Adrenal gland (tissue), 12 donors: ENCODE data around the gene SLC9B2. TPM values are rescaled to one million over a fixed set of nuclear protein-coding genes. Genes with fewer than 3 reads are reported as not detected.

ENCODE experiments used
- DNase-seq, 7 donors: peaks; one replicate each; pipeline ENCODE4 v3.0.0-alpha.2; 2019 to 2020
- H3K27ac ChIP-seq, 5 donors: fragments of 200-600 bp; sonication (generic) in 4 of 5; 1 replicate in 3 of 5; 2 replicates in 2 of 5; pipeline versions ENCODE4 v1.5.1 to v1.8.0; 2016 to 2020; ENCODE audit warnings: mild to moderate bottlenecking in 1 of 5
- H3K27me3 ChIP-seq: fragments of 200-600 bp; 2 replicates; pipeline ENCODE4 v1.8.0; 2021
- H3K36me3 ChIP-seq, 2 donors: fragments of 200-600 bp; replicated peaks in 1 of 2; 1 replicate in 1 of 2; 2 replicates in 1 of 2; pipeline versions ENCODE4 v1.5.1 to v1.8.0; 2018 to 2022
- H3K4me1 ChIP-seq, 2 donors: fragments of 200-600 bp; replicated peaks in 1 of 2; 1 replicate in 1 of 2; 2 replicates in 1 of 2; pipeline versions ENCODE4 v1.5.1 to v1.8.0; 2018 to 2021
- H3K4me3 ChIP-seq, 4 donors: fragments of 200-600 bp; sonication (generic) in 3 of 4; one replicate each; pipeline ENCODE4 v1.5.1; 2016 to 2018
- H3K9me3 ChIP-seq, 3 donors: fragments of 200-600 bp; sonication (generic) in 1 of 3; replicated peaks in 1 of 3; 1 replicate in 2 of 3; 2 replicates in 1 of 3; pipeline versions ENCODE4 v1.5.1 to v1.8.0; 2016 to 2021
- POLR2A ChIP-seq, 2 donors: fragments of 450-650 bp; IDR thresholded peaks; one replicate each; pipeline ENCODE4 v1.6.1; 2017; ENCODE audit warnings: antibody characterized with exemption in 2 of 2, mild to moderate bottlenecking in 2 of 2, moderate library complexity in 1 of 2
- WGBS, 4 donors: extraction: QIAGEN DNeasy Blood & Tissue Kit in 2 of 4; methylation state at CpG; one replicate each; pipeline versions ENCODE4 v1.1.5 to v1.1.7; 2013 to 2017; 5-methylcytosine and 5-hydroxymethylcytosine counted together
- intact Hi-C, 2 donors: fragments of 100-400 bp; cut with DNase I; formaldehyde crosslinking; loops; one replicate each; pipeline versions ENCODE4 v1.14.1 to v1.15.0; 2022 to 2023
- polyA plus RNA-seq, 3 donors: library from polyadenylated mRNA; stranded (reverse); fragments of 200-250 nt in 2 of 3; fragments of 350-450 nt in 1 of 3; fragmentation: Illumina TruSeq in 1 of 3; extraction: RNeasy Lipid Tissue Mini Kit (QIAGEN cat#74804) in 1 of 3; gene quantifications; one replicate each; pipeline ENCODE4 v1.2.3, GENCODE V29; 2013 to 2014
- total RNA-seq, 9 donors: library from RNA; depleted of rRNA in 4 of 9; stranded (reverse); fragments of >200 nt in 4 of 9; fragments of 120-200 nt in 1 of 9; fragmentation: NEBNext Ultra II Directional in 1 of 9; extraction: Animal tissue kit (Norgen Biotek cat#: 25700) in 1 of 9; gene quantifications; one replicate each; pipeline versions ENCODE4 v1.1.0 to v1.2.4, GENCODE V29; 2013 to 2023
- TF ChIP-seq, protein P1 (sequence below), 6 experiments: fragments of 450-650 bp in 4 of 6; fragments of 200-600 bp in 2 of 6; sonication (generic) in 1 of 6; IDR thresholded peaks; 1 replicate in 5 of 6; 2 replicates in 1 of 6; pipeline versions ENCODE4 v1.5.1 to v1.8.0; 2016 to 2021; ENCODE audit warnings: antibody characterized with exemption in 6 of 6, mild to moderate bottlenecking in 2 of 6, moderate library complexity in 1 of 6
- donor health status: healthy with polysubstance abuse.
- donor health status: Bipolar disorder and iron deficiency.
- donor health status: DM: yes; HTN: yes; CAD: no.
- donor health status: DM: no; HTN: no; CAD: no.
- donor health status: DM: no; HTN: no; CAD: no.
- donor health status: DM: yes; HTN: yes; CAD: no.

Gene SLC9B2
- total and polyA plus RNA-seq, 12 donors: 7.2 to 16.3 (median 13.8) TPM

- Histone ChIP-seq H3K36me3 (peaks cover 0 to 37% of the 10 kb centered on the region in 2 donors), H3K27ac (no peak overlapping the region), H3K4me3 (no peak overlapping the region), H3K27me3 (no peaks in the 10 kb centered on the region), H3K4me1 (peaks cover 0 to 23% of the 10 kb centered on the region in 2 donors), H3K9me3 (no peaks in the 10 kb centered on the region)
- WGBS, 4 donors: 33 to 50% (median 41%) methylated on average over 3 of the region's 3 CpGs
- TF ChIP-seq, protein P1, sequence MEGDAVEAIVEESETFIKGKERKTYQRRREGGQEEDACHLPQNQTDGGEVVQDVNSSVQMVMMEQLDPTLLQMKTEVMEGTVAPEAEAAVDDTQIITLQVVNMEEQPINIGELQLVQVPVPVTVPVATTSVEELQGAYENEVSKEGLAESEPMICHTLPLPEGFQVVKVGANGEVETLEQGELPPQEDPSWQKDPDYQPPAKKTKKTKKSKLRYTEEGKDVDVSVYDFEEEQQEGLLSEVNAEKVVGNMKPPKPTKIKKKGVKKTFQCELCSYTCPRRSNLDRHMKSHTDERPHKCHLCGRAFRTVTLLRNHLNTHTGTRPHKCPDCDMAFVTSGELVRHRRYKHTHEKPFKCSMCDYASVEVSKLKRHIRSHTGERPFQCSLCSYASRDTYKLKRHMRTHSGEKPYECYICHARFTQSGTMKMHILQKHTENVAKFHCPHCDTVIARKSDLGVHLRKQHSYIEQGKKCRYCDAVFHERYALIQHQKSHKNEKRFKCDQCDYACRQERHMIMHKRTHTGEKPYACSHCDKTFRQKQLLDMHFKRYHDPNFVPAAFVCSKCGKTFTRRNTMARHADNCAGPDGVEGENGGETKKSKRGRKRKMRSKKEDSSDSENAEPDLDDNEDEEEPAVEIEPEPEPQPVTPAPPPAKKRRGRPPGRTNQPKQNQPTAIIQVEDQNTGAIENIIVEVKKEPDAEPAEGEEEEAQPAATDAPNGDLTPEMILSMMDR (IDR thresholded peaks at IDR 0.05): peak; percentile 42 to 71 (median 60)
- TF ChIP-seq POLR2A (IDR thresholded peaks at IDR 0.05): no peak
- intact Hi-C loops: loop anchor here in 1 of 2 donors (10.0 kb wide), 1 partner anchor 467 kb away; no protein-coding TSS in a partner anchor
- DNase-seq: peak in 6 of 7 donors; percentile 33 to 60 (median 46)
Measured at GRCh38 chr4:103091601-103092223, 15.2 kb upstream of the SLC9B2 start.

GRCh38 chr4:103089481-103089880, 12.9 kb upstream of the SLC9B2 start:
- TF ChIP-seq, protein P1 (IDR thresholded peaks at IDR 0.05): no peak
- no peak for TF ChIP-seq POLR2A (IDR thresholded peaks at IDR 0.05)
- Histone ChIP-seq H3K4me1 (peaks cover 0 to 19% of the 10 kb centered on the region in 2 donors), H3K36me3 (peaks cover 0 to 50% of the 10 kb centered on the region in 2 donors), H3K4me3 (no peak overlapping the region), H3K27ac (no peak overlapping the region), H3K9me3 (no peaks in the 10 kb centered on the region), H3K27me3 (no peaks in the 10 kb centered on the region)
- intact Hi-C loops: no loop called here
- DNase-seq: no peak
- whole genome bisulfite sequencing, 4 donors: 82 to 93% (median 85%) methylated on average over 2 of the region's 2 CpGs

- peaks cover 0 to 59% of the 10 kb centered on the region in 2 donors for H3K36me3 ChIP-seq
- 62 to 78% (median 73%) methylated on average over 1 of the region's 1 CpG for WGBS, 4 donors
Measured at GRCh38 chr4:103086551-103086950, 10.0 kb upstream of the SLC9B2 start.

DNA sequence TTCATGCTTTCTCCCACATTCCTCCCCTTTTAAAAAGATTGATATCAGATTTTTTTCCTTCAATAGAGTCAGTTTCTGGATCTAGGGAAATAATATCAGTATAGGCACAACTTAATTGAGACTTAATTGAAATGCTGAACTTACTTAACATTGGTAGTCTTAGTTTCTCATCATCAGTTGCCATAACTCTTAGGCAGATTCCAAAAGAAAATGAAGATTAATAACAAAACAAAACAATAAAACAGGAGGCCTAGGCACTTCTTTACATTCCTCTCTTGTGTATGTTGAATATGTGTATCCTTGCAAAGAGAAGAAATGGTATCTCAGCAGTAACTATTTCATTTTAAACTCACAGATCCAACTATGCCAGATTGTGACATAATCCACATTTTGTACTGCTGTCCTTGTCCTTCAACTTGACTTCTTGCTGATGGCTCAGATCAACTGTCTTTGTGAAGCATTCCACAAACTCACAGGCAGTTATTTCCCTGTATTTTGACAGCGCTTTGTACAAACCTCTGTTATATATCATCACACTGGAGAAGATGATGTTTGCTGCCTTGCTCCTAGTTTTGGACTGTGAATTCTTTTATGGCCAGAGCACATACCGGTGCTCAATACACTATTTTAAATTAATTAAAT, 9.1 kb upstream of the SLC9B2 start:
- Histone ChIP-seq H3K9me3 (no peaks in the 10 kb centered on the region), H3K4me1 (no peaks in the 10 kb centered on the region), H3K27ac (no peak overlapping the region), H3K27me3 (no peaks in the 10 kb centered on the region), H3K36me3 (peaks cover 0 to 63% of the 10 kb centered on the region in 2 donors), H3K4me3 (no peak overlapping the region)
- TF ChIP-seq POLR2A (IDR thresholded peaks at IDR 0.05): no peak
- TF ChIP-seq, protein P1 (IDR thresholded peaks at IDR 0.05): no peak
- 65 to 79% (median 73%) methylated on average over 2 of the region's 2 CpGs for WGBS, 4 donors
- intact Hi-C loops: no loop called here
- no peak for DNase-seq

More at GRCh38 chr4:103086551-103086950, 10.0 kb upstream of the SLC9B2 start:
- no peak overlapping the region for H3K4me3 ChIP-seq
- intact Hi-C loops: no loop called here
- no peaks in the 10 kb centered on the region for H3K27me3 ChIP-seq
- TF ChIP-seq, protein P1 (IDR thresholded peaks at IDR 0.05): no peak
- no peak for TF ChIP-seq POLR2A (IDR thresholded peaks at IDR 0.05)
- no peak overlapping the region for H3K27ac ChIP-seq
- no peaks in the 10 kb centered on the region for H3K9me3 ChIP-seq
- peaks cover 0 to 1% of the 10 kb centered on the region in 2 donors for H3K4me1 ChIP-seq
- DNase-seq: no peak
